Measurements from ENCODE around the gene SH3TC1.

SH3TC1 gene

DNA sequence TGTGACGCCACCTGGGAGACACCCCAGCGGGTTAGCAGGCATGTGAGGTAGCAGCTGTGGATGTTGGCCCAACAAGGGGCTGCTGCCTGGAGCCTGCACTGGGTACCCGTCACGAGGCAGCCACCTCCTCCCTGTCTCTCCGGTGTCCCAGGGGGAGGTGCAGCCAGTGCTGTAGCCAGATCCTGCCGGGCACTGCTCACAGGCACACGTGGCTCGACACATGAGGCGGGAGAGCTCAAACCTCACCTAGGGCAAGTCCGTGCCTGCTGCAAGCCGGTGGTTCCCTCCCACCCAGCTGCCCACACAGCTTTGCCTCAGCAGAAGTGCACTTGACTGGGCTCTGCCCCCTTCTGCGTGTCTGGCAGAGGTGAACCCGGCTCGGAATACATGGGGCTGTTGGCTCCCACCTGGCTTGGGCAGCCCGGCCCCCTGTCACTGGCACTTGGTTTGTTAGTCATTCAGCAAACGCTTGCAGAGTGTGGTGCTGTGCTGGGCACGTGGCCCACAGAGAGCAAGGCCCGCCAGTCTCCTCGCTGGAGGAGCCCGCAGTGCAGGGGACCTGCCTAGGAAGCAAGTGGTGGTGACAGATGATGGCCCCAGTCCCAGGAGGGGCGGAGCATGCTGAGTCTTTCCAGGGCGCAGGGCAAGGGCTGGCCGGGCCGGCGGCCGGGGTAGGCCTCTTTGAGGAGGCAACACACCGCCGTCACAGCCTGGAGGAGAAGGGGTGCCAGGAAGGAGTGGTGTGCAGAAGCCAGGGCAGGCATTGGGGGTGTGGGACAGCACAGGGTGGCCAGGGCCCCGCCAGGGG lies 10.1 kb upstream of the SH3TC1 start:
- no peak overlapping the region for H3K4me2 ChIP-seq (ENCODE audit: low read depth, low read length, poor library complexity, severe bottlenecking)
- no peaks in the 10 kb centered on the region for H3F3A ChIP-seq (ENCODE audit: insufficient read depth)
- H3K79me2 ChIP-seq (ENCODE audit: insufficient read depth, low read length): no peaks in the 10 kb centered on the region
- no peak overlapping the region for H3K4me3 ChIP-seq (ENCODE audit: insufficient read depth, low read length, poor library complexity, severe bottlenecking)
- no peaks in the 10 kb centered on the region for H4K20me1 ChIP-seq (ENCODE audit: low read depth, low read length)
- H3K27me3 ChIP-seq (ENCODE audit: low read length): no peaks in the 10 kb centered on the region
- no peaks in the 10 kb centered on the region for H3K36me3 ChIP-seq (ENCODE audit: low read length)
- no peak overlapping the region for H3K9ac ChIP-seq (ENCODE audit: low read length)
- H3K27ac ChIP-seq (ENCODE audit: low read depth, low read length): no peak overlapping the region
- TF ChIP-seq, protein P1, sequence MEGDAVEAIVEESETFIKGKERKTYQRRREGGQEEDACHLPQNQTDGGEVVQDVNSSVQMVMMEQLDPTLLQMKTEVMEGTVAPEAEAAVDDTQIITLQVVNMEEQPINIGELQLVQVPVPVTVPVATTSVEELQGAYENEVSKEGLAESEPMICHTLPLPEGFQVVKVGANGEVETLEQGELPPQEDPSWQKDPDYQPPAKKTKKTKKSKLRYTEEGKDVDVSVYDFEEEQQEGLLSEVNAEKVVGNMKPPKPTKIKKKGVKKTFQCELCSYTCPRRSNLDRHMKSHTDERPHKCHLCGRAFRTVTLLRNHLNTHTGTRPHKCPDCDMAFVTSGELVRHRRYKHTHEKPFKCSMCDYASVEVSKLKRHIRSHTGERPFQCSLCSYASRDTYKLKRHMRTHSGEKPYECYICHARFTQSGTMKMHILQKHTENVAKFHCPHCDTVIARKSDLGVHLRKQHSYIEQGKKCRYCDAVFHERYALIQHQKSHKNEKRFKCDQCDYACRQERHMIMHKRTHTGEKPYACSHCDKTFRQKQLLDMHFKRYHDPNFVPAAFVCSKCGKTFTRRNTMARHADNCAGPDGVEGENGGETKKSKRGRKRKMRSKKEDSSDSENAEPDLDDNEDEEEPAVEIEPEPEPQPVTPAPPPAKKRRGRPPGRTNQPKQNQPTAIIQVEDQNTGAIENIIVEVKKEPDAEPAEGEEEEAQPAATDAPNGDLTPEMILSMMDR (IDR thresholded peaks at IDR 0.05; ENCODE audit: insufficient read depth, low read length, poor library complexity, severe bottlenecking): no peak
- no peak for TF ChIP-seq EZH2phosphoT487 (conservative IDR thresholded peaks at IDR 0.05; ENCODE audit: low read length)
- no peaks in the 10 kb centered on the region for H3K9me2 ChIP-seq (replicated peaks; ENCODE audit: insufficient read depth, low read length)
- H3K9me3 ChIP-seq (ENCODE audit: insufficient read depth, low read length): no peaks in the 10 kb centered on the region
- H2AFZ ChIP-seq (ENCODE audit: low read depth, low read length, severe bottlenecking): no peak overlapping the region

- Histone ChIP-seq H3K4me2 (ENCODE audit: low read depth, low read length, poor library complexity, severe bottlenecking) (no peak overlapping the region), H3K36me3 (ENCODE audit: low read length) (no peaks in the 10 kb centered on the region), H3K27me3 (ENCODE audit: low read length) (no peaks in the 10 kb centered on the region), H3F3A (ENCODE audit: insufficient read depth) (no peaks in the 10 kb centered on the region), H3K9ac (ENCODE audit: low read length) (no peak overlapping the region), H3K79me2 (ENCODE audit: insufficient read depth, low read length) (no peaks in the 10 kb centered on the region), H3K27ac (ENCODE audit: low read depth, low read length) (no peak overlapping the region), H3K9me3 (ENCODE audit: insufficient read depth, low read length) (no peaks in the 10 kb centered on the region), H4K20me1 (ENCODE audit: low read depth, low read length) (no peaks in the 10 kb centered on the region), H3K4me3 (ENCODE audit: insufficient read depth, low read length, poor library complexity, severe bottlenecking) (no peak overlapping the region), H3K9me2 (replicated peaks; ENCODE audit: insufficient read depth, low read length) (no peaks in the 10 kb centered on the region), H2AFZ (ENCODE audit: low read depth, low read length, severe bottlenecking) (no peak overlapping the region)
- TF ChIP-seq EZH2phosphoT487 (conservative IDR thresholded peaks at IDR 0.05; ENCODE audit: low read length): no peak
- TF ChIP-seq, protein P1 (IDR thresholded peaks at IDR 0.05; ENCODE audit: insufficient read depth, low read length, poor library complexity, severe bottlenecking): no peak
These were observed 9.3 kb upstream of the SH3TC1 start for GRCh38 chr4:8189551-8190466.

- Histone ChIP-seq H3K9me3 (ENCODE audit: insufficient read depth, low read length) (no peaks in the 10 kb centered on the region), H3K9me2 (replicated peaks; ENCODE audit: insufficient read depth, low read length) (no peaks in the 10 kb centered on the region), H3K36me3 (ENCODE audit: low read length) (no peaks in the 10 kb centered on the region), H2AFZ (ENCODE audit: low read depth, low read length, severe bottlenecking) (no peak overlapping the region), H3F3A (ENCODE audit: insufficient read depth) (no peaks in the 10 kb centered on the region), H4K20me1 (ENCODE audit: low read depth, low read length) (no peaks in the 10 kb centered on the region), H3K4me3 (ENCODE audit: insufficient read depth, low read length, poor library complexity, severe bottlenecking) (no peak overlapping the region), H3K4me2 (ENCODE audit: low read depth, low read length, poor library complexity, severe bottlenecking) (no peak overlapping the region), H3K79me2 (ENCODE audit: insufficient read depth, low read length) (no peaks in the 10 kb centered on the region), H3K27me3 (ENCODE audit: low read length) (no peaks in the 10 kb centered on the region), H3K9ac (ENCODE audit: low read length) (no peak overlapping the region), H3K27ac (ENCODE audit: low read depth, low read length) (no peak overlapping the region)
- no peak for TF ChIP-seq EZH2phosphoT487 (conservative IDR thresholded peaks at IDR 0.05; ENCODE audit: low read length)
- TF ChIP-seq, protein P1 (IDR thresholded peaks at IDR 0.05; ENCODE audit: insufficient read depth, low read length, poor library complexity, severe bottlenecking): no peak
These were observed 7.8 kb upstream of the SH3TC1 start for GRCh38 chr4:8191136-8191747.

Measured in SU-DHL-6 (cell line).